ENCODE measurements around the gene CDH3.

- TF ChIP-seq CTCF (IDR thresholded peaks at IDR 0.05) (no peak), POLR2A (IDR thresholded peaks at IDR 0.05) (peak in 2 of 3 donors; percentile 18 to 27)
These were observed 95.0 kb downstream of the CDH3 start for GRCh38 chr16:68739964-68740627.

All from body of pancreas (tissue), 4 donors.